Effector CD4-positive, alpha-beta T cell (primary cell): ENCODE results near the gene CFAP221.
A peak's percentile ranks its signal among the peaks of the same experiment; 100 is the strongest.

Experiments used
- DNase-seq: peaks from one replicate; pipeline ENCODE4 v3.0.0-alpha.2; 2020

Gene CFAP221

DNA sequence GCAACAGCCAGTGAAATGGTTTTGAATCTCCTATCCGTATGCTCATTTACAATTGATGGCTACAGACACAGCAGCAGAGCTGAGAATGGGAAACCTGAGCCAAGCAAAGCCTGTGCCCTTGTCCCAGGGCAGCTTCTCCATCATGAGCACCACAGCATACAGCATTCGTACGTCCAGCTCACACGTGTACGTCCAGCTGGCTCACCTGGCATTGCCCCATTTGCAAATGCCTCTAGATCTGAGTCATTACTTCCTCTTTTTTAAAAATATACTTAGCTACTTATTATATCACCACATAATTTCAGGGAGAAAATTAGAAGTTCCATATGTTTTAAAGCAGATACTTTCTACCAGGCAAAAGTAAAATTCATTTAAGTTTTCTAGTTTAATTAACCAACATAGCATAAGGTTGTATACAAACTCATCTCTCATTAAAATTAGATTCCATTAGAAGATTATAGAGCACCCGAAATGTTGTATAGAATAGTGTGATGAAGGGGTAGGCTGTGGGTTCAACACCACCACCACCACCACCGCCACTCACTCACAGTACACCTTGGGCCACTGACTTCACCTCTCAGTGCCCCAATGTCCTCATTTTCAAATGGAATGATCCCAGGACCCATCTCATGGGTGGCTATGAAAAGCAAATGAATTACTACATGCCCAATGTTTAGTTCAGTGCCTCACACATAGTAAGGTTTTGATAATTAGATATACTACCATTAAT lies 103.4 kb downstream of the CFAP221 start:
- DNase-seq = no peak

- DNase-seq = no peak
Measured at GRCh38 chr2:119649364-119649917, 105.2 kb downstream of the CFAP221 start.

DNA sequence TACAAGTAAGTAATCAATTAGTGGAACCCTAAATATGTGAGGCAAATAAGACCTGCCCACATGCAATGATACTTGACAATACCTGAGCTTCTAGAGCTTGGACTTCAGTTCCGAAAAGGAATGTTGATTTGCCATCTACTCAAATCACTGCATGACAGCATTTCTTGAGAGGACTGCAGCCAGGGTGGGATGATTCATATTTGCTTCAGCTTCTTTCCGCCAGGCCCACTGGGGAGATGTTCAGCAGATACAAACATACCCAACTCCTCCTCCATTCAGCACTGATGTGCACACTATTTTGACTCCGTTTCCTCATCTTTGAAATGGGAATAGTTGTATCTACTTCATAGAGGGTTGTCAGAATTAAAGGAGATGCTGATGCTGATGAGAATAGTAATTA lies 106.0 kb downstream of the CFAP221 start:
- DNase-seq = no peak

- no peak for DNase-seq
Measured at GRCh38 chr2:119650846-119651370, 106.7 kb downstream of the CFAP221 start.

DNA sequence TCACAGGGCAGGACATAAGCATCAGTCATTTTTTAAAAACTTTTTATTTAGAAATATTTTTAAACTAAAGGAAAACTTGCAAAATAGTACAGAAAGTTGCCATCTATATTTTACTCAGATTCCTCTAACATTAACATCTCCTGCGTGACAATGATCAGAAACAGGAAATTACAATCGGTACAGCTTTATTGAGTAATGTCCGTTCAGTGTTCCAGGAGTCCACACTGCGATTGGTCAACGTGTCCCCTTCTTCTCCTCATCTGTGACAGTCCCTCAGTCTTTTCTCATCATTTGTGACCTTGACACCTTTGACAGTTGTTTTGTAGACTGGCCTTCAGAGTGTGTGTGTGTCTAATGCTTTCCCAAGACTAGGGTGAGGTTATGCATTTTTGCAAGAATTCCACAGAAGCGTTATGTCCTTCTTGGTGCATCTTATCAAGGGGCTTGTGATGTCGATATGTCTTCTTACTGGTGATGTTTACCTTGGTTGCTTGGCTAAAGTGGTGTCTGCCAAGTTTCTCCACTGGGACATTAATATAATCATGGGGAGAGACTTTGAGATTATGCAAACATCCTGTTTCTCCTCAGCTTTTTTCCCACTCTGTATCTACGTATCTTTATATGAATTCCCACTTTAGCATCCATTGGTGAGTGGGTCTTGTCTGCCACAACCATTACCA lies 113.4 kb downstream of the CFAP221 start:
- no peak for DNase-seq

DNA sequence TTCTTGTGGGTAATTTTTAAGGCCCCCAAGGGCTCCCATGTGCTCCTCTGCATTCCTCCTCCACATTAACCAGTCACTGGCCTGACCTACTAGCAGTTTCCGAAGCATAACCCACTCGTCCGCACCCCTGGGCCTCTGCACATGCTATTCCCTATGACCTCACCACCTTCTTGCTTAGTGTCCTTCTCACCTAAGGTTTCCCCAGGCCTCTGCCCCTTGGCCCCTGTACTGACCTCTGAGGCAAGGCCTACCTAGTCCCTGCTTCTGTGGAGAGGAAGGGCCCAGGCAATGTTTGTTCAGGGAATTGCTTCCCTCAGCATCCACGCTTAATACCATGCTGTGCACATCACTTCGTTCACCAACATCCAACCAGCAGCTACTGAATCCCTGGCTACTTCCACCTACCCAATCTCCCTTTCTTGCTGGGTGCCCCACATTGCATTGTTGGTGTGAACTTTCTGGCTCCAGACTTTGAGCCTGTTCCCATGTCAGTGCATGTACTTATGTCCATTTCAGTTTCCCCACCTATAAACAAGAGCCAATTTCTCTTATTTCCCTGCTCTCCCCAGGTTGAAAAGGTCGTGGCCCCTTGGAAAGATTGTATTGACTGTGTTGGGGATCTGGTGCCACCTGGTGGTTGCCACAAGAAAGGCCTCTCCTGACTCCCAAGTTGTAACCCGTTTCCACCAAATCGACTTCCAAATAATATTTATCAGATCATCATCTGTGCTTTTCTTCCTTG lies 115.5 kb downstream of the CFAP221 start:
- peak; percentile 24 for DNase-seq

- no peak for DNase-seq
Measured at GRCh38 chr2:119660343-119660658, 116.1 kb downstream of the CFAP221 start.

DNA sequence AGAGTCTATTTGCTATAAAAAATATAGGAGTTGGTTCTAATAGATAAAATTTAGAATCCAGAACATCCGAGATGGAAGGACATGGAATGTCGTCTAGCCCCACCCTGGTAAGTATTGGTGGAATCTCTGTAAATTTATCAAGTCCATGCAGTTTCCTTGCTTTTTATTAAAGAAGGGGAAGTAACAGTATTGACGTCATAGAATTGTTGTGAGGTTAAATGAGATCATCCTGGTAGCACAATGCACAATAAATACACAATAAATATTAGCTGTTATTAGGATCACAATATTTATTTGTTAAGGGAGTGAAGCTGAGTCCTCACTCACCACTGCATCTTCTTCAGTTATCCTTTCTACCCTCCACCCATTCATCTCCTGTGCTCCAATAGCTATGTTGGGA lies 118.0 kb downstream of the CFAP221 start:
- DNase-seq = no peak

GRCh38 chr2:119668546-119668945 lies 124.3 kb downstream of the CFAP221 start:
- DNase-seq = no peak

DNA sequence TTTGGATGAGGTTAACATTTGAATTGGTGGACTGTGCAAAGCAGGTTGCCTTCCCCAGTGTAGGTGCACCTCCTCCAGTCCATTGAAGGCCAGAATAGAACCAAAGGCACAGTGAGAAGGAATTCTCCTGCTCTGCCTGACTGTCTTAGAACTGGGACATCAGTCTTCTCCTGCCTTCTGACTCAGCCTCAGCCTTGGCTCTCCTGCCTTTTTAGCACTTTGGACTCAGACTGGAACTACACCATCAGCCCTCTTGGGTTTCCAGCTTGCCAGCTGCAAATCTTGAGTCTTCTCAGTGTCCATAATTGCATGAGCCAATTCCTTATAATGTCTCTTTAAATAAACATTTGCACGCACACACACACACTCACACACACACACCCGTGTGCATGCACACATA lies 126.8 kb downstream of the CFAP221 start:
- DNase-seq = no peak

GRCh38 chr2:119671752-119672151 lies 127.5 kb downstream of the CFAP221 start:
- no peak for DNase-seq

DNA sequence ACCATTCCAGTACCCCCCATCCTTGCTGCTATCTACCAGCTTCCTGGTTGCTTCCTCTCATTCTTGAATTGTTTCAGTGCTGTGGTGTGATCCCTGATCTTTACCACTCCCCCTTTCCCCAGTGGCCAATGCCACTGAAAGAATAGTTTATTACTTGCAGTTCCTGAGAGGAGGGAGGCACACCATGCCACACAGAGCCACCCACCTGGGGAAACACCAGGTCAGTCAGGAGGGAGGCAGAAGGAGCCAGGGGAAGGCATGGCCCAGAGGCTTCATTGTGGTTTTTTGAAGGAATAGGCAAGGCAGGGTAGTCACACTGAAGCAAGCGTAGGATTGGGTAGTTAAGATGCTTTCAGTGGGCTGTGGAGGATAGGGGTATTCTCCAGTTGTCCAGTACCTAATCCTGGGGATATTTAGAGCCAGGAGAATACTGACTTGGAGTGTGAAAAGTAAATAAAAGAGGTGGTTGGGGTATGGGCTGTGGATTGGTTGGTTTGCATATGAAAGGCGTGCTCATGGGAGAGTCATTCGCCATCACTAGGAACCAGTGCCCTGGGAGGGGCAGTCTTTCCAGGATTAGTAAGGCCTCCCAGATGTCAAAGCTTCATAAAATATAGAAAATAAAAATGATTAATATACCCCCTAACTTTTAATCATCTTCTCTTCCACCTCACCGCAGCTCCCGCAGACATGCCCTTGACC lies 128.1 kb downstream of the CFAP221 start:
- no peak for DNase-seq

GRCh38 chr2:119673796-119674195 lies 129.5 kb downstream of the CFAP221 start:
- no peak for DNase-seq

DNA sequence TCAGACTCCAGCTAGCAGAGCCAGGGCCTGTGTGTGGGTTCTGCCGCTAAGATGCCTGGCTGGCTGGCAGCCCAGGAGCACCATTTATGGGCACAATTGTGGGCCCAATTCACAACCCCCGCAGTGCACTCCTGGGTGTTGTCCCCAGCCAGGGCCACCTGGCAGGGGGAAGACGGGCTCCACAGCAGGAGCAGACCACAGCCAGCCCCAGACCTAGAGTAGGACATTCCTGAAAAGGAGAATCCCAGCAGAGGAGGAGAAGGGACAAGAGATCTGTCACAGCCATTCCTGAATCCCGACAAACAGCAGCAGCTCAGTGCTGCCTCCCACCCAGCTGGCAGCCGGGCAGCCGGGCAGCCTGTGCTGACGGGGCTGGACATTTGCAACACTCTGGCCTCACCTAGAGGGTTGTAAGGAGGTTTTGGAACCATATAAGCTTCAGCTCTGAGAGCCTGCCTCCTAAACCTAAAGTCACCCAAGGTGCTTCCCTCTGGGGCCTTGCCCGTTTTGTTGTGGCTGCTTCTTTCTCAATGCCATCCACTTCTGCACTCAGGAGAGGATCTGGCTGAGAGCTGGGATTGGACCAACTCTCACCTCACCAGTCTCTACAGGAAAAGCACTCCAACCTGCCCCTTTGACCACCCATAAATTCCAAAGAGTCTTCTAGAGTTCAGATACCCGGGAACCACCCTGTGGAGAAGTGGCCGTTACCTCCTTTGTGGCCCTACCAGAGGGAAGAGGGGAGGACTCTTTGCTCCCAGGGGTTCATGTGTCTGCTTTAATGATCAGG lies 130.7 kb downstream of the CFAP221 start:
- no peak for DNase-seq

DNA sequence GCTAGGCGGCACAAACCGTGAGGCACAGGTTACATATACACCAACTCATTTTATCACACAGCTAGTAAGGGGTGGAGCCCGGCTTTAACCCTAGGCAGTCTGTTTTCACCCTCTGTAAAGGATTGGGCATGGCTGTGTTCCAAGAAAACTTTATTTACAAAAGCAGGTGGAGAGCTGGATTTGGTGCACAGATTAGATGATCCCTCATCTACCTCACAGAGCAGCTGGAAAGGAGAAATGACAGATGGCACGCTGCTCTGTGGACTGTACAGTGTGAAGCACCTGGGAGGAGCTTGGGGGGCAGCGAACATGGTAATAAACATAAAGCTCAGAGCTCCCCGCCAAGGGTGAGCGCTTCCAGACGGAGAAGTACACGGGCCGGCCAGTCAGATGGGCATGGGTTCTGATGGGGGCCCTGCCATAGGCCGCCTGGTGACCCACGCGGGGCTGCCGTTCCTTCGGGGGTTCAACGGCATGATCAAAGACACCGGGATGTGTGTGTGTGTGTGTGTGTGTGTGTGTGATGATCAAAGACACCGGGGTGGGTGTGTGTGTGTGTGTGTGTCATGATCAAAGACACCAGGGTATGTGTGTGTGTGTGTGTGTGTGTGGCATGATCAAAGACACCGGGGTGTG lies 133.9 kb downstream of the CFAP221 start:
- DNase-seq = peak; percentile 22

GRCh38 chr2:119679526-119679837 lies 135.2 kb downstream of the CFAP221 start:
- DNase-seq = no peak

DNA sequence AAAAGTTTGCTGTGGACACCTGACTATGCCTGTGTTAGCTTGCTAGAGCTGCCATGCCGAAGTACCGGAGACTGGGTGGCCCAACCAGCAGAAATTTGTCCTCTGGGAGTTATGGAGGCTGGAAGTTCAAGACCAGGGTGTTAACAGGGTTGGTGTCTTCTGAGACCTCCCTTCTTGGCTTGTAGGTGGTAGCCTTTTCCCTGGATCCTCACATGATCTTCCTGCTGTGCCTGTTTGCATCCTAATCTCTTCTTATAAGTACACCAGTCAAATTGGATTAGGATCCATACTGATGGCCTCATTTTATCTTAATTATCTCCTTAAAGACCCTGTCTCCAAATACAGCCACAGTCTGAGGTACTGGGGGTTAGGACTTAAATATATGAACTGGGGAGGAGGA lies 135.6 kb downstream of the CFAP221 start:
- no peak for DNase-seq

GRCh38 chr2:119680457-119681202 lies 136.4 kb downstream of the CFAP221 start:
- DNase-seq = no peak

DNA sequence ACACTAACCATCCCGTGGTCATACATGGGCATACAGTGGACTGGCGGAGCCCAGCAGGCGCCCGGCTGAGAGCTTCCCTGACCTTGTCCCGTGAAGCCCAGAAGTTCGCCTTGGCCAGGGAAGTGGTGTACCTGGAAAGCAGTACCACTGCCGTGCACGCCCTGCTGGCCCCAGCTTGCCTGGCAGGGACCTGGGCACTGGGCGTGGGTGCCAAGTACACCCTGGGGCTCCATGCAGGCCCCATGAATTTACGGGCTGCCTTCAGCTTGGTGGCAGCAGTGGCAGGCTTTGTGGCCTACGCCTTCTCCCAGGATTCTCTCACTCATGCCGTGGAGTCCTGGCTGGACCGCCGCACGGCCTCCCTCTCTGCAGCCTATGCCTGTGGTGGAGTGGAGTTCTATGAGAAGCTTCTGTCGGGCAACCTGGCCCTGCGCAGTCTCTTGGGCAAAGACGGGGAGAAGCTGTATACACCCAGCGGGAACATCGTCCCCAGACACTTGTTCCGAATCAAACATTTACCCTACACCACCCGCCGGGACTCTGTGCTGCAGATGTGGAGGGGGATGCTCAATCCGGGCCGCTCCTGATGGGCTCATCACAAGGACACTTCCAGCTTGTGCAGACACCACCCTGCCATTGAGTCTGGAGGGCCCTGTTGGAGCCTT lies 137.1 kb downstream of the CFAP221 start:
- DNase-seq = no peak

GRCh38 chr2:119681868-119682220 lies 137.6 kb downstream of the CFAP221 start:
- DNase-seq = no peak
